HepG2 (cell line): ENCODE data around the gene ALDOA. TPM values are rescaled to one million over a fixed set of nuclear protein-coding genes. Genes with fewer than 3 reads are reported as not detected.

Experiments used
- AHR ChIP-seq: IDR thresholded peaks from 2 replicates; pipeline ENCODE4 v1.6.1; 2018; ENCODE audit warnings: missing genetic modification reagents, missing compliant biosample characterization
- ATF3 ChIP-seq: sonication (generic); formaldehyde crosslinking; IDR thresholded peaks from 2 replicates; pipeline ENCODE4 v1.4.0; 2020; ENCODE audit warnings: missing genetic modification reagents
- ATF7-NPFF ChIP-seq: sonication (generic); formaldehyde crosslinking; IDR thresholded peaks from 2 replicates; pipeline ENCODE4 v1.8.1; 2023; ENCODE audit warnings: mild to moderate bottlenecking, low read depth, missing genetic modification reagents, moderate library complexity
- HMGXB4 ChIP-seq, 2 experiments: sonication (generic) in 1 of 2; formaldehyde crosslinking in 1 of 2; IDR thresholded peaks; 2 replicates each; pipeline versions ENCODE4 v1.4.0 to v1.6.1; 2018 to 2020; ENCODE audit warnings: missing genetic modification reagents in 2 of 2, borderline replicate concordance in 1 of 2, low read depth in 1 of 2, mild to moderate bottlenecking in 1 of 2, missing biosample characterization in 1 of 2
- KDM2A ChIP-seq: sonication (generic); formaldehyde crosslinking; IDR thresholded peaks from 2 replicates; pipeline ENCODE4 v1.4.0; 2020; ENCODE audit warnings: low read depth, missing genetic modification reagents, borderline replicate concordance
- MLXIP ChIP-seq: sonication (generic); formaldehyde crosslinking; IDR thresholded peaks from 2 replicates; pipeline ENCODE4 v1.9.0; 2021; ENCODE audit warnings: missing genetic modification reagents, borderline replicate concordance
- MYNN ChIP-seq: sonication (generic); formaldehyde crosslinking; IDR thresholded peaks from 2 replicates; pipeline ENCODE4 v1.4.0; 2020; ENCODE audit warnings: mild to moderate bottlenecking, low read depth, missing genetic modification reagents
- MYPOP ChIP-seq: sonication (generic); formaldehyde crosslinking; IDR thresholded peaks from 2 replicates; pipeline ENCODE4 v1.8.1; 2023; ENCODE audit warnings: mild to moderate bottlenecking, moderate library complexity, missing genetic modification reagents
- SETDB1 ChIP-seq: sonication (generic); formaldehyde crosslinking; IDR thresholded peaks from 2 replicates; pipeline ENCODE4 v1.5.1; 2020; ENCODE audit warnings: missing genetic modification reagents, mild to moderate bottlenecking, borderline replicate concordance
- SIX4 ChIP-seq: sonication (generic); formaldehyde crosslinking; IDR thresholded peaks from 2 replicates; pipeline ENCODE4 v1.4.0; 2020; ENCODE audit warnings: missing genetic modification reagents
- ZFP62 ChIP-seq: sonication (generic); formaldehyde crosslinking; IDR thresholded peaks from 2 replicates; pipeline ENCODE4 v1.4.0; 2020; ENCODE audit warnings: missing genetic modification reagents
- ZFYVE20 ChIP-seq: sonication (generic); formaldehyde crosslinking; IDR thresholded peaks from 2 replicates; pipeline ENCODE4 v1.8.0; 2023; ENCODE audit warnings: low read depth, mild to moderate bottlenecking, moderate library complexity, missing genetic modification reagents, borderline replicate concordance
- ZNF367 ChIP-seq: sonication (generic); formaldehyde crosslinking; IDR thresholded peaks from 2 replicates; pipeline ENCODE4 v1.4.0; 2020; ENCODE audit warnings: missing genetic modification reagents, borderline replicate concordance
- ZNF572 ChIP-seq: sonication (generic); formaldehyde crosslinking; IDR thresholded peaks from 2 replicates; pipeline ENCODE4 v1.5.1; 2020; ENCODE audit warnings: mild to moderate bottlenecking, missing genetic modification reagents
- ZNF768 ChIP-seq: sonication (generic); formaldehyde crosslinking; IDR thresholded peaks from 2 replicates; pipeline ENCODE4 v1.4.0; 2020; ENCODE audit warnings: missing genetic modification reagents
- ZXDC ChIP-seq: sonication (generic); formaldehyde crosslinking; IDR thresholded peaks from 2 replicates; pipeline ENCODE4 v1.5.0; 2020; ENCODE audit warnings: mild to moderate bottlenecking, missing genetic modification reagents
- polyA plus RNA-seq, 8 experiments: library from polyadenylated mRNA; depleted of rRNA in 3 of 8; stranded (reverse) in 7 of 8; unstranded in 1 of 8; fragments of >200 nt; fragmentation: Illumina TruSeq in 4 of 8; extraction: Trizol in 4 of 8; gene quantifications; 2 replicates each; pipeline versions ENCODE4 v1.2.1 to v1.2.3, GENCODE V29; 2011 to 2016; ENCODE audit warnings: low read depth in 4 of 8, missing spikeins in 1 of 8, mixed read lengths in 1 of 8; ENCODE audit not compliant: insufficient read depth in 1 of 8
- total RNA-seq, 5 experiments: library from RNA; depleted of rRNA; stranded (reverse); fragments of >200 nt; fragmentation: Illumina TruSeq; extraction: Trizol; gene quantifications; 2 replicates each; pipeline ENCODE4 v1.2.3, GENCODE V29; 2016; ENCODE audit warnings: low read depth in 1 of 5

The ALDOA gene
- total and polyA plus RNA-seq, 2 of the 13 experiments (the other 11 are each of a cell fraction or from before 2014, with no cell fraction given) = 925 to 1,884 TPM

- TF ChIP-seq SIX4 (CRISPR knock-in tag) (peak; percentile 83), ZFYVE20 (CRISPR knock-in tag) (peak; percentile 61; the same call in 1 of the 2 replicates), ZNF367 (CRISPR knock-in tag) (no peak), ZFP62 (CRISPR knock-in tag) (no peak), SETDB1 (CRISPR knock-in tag) (no peak), AHR (peak; percentile 97), ZNF572 (CRISPR knock-in tag) (peak; percentile 69; the same call in 1 of the 2 replicates), MYPOP (CRISPR knock-in tag) (peak; percentile 94), ATF3 (CRISPR knock-in tag) (peak; percentile 78), ZXDC (peak; percentile 83; the same call in 1 of the 2 replicates), KDM2A (peak; percentile 97), MLXIP (CRISPR knock-in tag) (0 out of 2 replicates have a peak, but pooled peaks have one; percentile 63), ATF7-NPFF (CRISPR knock-in tag) (peak; percentile 98), MYNN (no peak; the same call in 1 of the 2 replicates), ZNF768 (peak; percentile 77), HMGXB4 (CRISPR knock-in tag; IDR thresholded peaks at IDR 0.05; ENCODE audit: borderline replicate concordance in 1 of 2, low read depth in 1 of 2) (peak; percentile 74 to 91)
Observed at GRCh38 chr16:30052671-30053372, 12.7 kb upstream of the ALDOA start (continued).
